HG02588 (cell line): ENCODE measurements around the gene GNB1L.

Experiments
- ATAC-seq: cut with Tn5 transposase; IDR thresholded peaks from one replicate; pipeline ENCODE4 v1.9.1; 2021; ENCODE audit warnings: mild to moderate bottlenecking, moderate library complexity; ENCODE audit not compliant: unreplicated experiment

GNB1L gene

DNA sequence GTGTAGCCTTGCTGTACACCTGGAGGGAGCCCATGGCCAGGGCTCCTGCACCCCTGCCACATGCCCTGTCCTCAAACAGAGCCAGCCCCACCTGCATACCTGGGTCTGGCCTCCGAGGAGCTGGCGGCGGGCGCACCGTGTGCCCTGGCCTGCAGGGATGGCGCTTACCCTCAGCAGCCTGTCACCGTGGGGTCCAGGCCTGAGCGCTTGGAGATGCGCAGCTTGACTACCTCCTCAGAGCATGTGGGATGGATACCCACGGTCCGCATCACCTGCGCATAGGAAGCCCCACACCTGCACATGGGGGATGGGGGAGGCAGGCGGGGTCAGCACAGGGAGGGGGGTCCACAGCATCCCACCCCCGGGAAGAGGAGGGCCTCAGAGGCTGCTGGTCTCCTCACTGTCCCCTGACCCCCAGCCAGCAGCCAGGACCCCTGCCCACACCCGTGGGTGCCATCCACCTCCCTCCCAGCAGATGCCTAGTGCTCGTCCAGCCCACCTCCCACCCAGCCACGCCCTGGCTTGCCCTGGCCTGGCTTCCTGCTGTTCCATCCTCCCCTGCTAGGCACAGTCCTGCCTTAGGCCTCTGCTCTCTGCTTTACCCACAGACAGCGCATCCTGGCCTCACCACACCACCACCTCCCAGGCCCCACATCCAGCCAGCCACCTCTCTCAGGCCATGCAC is 22.4 kb upstream of the GNB1L start:
- no peak for ATAC-seq

DNA sequence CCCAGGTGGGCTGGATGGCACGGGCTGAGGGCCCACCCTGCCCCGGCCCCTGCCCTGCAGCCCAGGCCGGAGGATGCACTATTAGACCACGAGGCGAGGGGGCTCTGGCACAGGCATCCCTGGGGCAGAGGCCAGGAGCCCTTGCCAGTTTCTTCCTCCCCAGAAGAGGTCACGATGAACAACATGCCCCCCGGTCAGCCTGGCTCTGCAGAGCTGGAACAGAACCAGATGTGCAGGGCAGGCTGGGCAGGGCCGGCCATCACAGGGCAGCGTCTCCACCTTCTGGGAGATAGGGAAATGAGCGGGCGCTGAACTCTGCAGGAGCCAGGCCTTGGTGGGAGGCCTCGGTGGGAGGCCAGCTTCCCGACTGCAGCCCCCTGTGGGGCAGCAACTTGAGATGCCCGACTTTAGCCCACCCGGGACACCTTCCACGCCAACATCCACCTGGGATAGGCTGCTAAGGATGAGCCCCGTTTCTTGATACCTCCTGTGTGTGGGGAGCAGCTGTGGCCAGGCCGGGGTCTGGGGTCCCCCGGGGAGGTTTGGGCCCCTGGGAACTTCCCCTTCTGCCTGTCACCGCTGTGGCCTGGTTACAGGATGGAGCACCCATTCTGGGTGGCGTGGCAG is 21.8 kb upstream of the GNB1L start:
- ATAC-seq, result no peak

DNA sequence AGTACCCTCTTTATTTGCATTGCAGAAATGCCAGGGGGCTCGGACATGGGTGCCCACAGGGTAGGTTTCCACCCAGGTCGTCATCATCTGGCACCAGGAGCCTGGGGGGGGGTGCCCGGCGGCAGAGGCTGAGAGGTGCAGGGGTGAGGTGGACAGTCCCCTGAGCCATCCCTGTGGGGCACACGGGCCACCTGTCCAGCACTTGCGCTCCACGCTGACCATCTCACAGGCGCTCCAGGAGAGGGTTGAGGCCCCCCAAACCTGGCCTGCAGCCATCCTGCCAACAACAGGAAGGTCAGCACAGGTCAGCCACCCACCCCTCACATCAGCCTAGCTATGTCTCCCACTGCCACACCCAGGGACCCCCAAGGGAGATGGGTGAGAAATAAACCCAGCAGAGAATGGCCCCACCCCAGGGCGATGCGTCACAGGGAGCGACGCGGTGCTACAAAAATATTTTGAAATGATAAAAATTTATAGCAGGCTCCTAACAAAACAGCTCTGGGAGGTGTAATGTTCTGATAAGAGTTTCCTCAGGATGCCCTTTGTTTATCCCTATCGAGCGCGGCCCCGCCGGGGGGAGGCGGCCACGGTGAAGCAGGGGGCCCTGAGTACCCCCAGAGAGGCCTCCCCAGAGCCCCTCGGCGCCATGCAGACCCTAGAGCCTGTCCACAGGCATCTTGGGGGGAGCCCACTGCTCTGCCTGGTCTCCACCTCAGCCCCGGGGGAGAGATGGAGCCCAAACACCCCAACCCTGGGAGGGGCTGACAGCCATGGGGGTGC is 21.0 kb upstream of the GNB1L start:
- no peak for ATAC-seq

DNA sequence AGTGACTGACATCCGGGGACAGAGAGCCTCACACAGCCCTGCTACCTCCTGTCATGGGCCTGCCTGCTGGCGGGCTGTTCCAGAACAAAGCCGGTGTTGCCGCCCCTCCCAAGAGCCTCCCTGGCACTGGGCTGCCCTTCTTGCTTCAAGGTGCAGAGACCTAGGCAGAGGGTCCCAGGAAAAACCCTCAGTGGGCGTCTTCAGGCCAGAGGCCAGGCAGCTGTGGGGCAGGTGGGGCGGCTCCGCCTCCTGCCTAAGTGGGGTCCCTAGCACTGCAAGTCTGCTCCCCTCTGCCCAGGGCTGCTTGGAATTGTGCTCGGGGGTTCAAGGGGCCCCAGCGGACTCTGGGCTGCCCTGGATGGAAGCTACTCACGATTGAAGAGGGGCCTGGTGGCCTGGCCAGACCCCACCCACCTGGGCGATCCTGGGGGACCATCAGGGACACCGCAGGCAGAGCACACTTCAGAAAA is 20.4 kb upstream of the GNB1L start:
- ATAC-seq, result no peak

DNA sequence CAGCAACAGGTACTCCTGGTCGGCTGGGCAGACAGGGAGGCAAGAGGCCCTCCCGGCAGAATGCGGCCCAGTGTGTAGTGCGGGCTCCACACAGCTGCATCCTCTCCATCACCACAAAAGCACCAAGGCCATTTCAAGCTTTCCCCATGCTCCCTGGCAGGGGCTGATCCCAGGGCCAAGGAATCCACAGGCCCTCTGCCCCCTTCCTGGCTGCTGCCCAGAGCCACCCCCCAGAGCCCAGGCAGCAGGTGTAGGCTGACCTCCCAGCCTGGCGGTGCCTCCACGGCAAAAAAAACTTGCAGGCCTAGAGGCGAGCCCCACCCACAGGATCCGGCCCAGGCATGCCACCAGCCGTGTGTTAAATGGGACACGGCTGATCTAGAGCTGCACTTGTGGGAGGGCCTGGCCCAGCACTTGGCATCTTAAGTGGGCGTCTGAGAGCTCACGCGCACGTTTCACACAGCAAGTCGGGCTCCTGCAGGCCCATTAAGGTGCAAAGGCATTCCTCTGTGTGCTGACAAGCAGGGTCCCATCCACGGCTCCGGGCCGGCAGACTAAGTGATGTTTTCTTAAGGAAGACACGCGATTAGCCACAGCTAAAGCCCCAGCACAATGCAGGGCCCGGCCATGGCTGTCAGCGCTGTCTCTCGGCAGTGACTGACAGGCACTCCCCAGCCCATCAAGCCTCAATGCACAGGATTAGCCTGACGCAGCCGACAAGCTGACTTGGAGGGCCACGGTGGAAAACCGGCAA is 19.8 kb upstream of the GNB1L start:
- ATAC-seq, result no peak

DNA sequence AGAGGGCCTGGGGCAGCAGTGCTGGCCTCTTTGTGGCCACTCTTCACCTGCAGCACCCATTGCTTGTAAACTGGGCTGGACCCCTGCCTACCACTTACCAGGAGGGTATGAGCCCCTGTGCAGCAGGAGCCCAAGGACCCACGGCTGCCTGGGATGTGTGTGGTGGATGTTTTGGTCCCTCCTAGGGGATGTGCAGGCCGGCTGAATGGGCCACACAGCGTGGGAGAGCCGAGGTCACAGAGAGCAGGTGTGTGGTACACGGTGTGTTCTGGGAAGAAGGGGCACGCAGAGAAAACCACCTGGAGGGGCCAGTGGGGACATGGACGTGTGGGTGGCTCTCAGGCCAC is 19.3 kb upstream of the GNB1L start:
- ATAC-seq, result no peak

DNA sequence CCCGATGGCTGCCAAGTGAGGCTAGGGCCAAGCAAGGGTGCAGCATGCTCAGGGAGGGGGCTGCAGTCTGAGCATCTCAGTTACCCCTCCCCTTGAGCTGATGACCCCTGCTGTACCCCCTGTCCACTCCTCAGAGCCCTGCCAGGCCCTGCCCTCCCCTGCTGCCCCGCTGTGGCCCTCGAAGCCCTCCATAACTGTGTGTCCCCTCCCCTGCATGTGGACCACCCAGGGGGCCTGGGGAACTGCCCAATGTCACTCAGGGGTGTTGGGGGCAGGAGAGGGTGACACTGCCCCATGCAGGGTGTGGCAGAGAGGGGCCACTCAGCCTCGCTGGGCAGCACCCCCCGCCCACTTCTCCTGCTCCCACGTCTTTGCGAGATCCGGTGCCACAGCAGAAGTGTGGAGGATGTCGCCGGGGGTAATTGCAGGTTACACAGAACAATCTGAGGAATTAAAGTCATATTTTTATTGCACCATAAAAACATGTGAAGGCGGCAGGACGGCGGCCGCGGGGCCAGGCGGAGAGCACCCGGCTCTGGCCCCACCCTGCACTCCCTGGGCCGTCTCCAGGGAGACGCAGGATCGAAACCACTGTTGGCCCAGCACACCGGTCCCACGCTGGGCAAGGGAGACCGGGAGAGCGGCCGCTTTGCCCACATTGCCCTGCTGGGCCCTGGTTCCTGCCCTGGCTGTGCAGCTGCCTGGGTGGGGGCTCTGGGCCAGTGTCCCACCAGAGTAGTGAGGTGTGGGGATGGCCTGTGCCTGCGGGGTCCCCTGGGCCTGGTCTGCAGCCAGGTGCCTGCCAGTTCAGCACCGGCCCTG is 18.7 kb upstream of the GNB1L start:
- ATAC-seq, result no peak

DNA sequence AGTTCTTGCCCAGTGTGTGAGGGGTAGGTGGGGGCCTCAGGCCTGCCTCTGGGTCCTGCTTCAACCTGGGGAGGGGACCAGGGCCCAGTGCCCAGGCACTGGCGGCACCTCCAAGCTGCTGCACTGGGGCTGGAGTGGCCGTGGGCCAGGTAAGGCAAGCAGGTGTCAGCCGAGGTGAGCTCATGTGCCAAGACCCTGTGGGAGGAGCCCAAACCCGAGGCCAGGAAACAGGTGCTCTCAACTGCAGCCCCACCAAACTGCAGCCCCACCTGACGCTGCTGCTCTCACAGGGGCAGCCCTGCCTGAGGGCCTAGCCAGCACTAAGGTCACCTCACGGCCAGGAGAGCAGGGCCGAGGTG is 18.1 kb upstream of the GNB1L start:
- ATAC-seq, result no peak

DNA sequence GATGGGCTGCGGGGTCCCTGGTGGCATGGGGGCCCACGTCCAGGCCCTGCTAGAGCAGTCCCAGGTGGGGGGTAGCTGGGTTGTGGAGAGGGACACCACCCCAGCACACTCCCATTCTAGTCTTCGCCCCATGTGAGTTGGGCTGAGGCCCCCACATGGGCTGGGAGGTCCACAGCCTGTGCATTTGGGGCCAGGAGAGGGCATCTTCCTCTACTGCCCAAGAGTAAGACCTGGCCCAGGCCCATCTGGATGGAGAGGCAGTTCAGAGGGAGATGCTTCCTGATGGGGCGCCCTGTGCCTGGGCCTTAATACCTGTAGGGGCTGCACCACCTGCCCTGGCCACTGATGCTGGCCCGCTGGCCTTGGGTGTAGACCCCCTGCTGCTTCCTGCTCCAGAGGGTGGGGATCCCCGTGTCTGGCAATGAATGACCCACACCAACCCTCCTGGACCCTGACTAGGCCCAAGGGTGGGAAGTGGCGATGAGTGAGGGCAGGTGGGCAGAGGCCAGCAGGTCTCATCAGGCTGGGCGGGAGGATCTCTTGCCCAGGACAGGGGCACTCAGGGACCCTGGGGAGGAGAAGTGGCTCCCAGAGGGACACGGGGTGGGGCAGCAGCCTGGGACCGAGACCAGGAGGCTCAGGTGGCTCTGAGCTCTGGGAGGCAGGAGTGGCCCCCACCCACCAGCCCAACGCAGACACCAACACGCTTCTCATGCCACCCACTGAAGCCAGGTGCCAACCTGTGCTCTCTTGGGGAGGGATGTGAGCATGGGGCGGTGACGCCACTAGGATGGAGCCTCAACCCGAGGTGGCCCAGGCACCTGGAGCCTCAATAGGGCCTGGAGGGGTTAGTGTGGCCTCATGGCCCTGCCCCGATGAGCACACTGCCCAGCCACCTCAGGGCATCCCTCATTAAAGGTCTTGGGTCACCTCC is 17.4 kb upstream of the GNB1L start:
- no peak for ATAC-seq

DNA sequence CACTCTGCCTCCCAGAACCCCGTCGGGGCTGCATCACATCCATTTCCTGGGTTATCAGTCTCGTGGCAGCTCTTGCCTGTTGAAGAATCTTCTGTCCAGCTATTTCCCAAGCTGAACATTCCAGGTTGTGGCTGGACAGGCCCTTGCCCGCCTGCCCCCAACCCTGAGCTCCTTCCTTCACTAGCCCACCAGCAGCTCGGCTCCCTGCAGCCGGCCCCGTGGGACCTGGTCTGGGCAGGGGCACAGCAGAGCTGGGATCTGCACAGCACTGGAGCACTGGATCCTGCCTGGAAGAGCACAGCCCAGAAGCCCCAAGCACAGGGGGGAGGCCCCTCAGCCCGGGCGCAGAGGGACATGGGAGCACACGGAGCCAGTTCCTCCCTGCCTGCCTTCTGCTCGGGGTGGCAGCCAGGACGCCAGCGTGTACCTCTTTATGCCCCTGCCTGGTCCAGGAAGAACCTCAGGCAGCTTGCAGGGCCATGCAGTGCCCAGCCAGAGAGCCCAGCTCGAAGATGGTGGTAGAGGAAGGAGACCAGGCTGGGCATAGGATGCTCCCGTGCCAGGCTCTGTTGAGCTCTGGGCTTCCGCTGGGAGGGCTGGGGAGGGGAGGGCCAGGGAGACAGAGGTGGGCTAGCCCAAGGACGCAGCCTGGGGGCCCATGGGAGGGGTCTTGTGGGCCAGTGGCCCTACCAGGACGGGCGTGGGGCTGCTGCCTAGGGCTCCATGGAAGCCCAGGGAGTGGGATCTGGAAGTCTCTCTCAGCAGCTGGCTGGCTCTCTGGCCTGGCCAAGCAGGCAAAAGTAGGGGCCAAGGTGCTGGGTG is 16.6 kb upstream of the GNB1L start:
- no peak for ATAC-seq

DNA sequence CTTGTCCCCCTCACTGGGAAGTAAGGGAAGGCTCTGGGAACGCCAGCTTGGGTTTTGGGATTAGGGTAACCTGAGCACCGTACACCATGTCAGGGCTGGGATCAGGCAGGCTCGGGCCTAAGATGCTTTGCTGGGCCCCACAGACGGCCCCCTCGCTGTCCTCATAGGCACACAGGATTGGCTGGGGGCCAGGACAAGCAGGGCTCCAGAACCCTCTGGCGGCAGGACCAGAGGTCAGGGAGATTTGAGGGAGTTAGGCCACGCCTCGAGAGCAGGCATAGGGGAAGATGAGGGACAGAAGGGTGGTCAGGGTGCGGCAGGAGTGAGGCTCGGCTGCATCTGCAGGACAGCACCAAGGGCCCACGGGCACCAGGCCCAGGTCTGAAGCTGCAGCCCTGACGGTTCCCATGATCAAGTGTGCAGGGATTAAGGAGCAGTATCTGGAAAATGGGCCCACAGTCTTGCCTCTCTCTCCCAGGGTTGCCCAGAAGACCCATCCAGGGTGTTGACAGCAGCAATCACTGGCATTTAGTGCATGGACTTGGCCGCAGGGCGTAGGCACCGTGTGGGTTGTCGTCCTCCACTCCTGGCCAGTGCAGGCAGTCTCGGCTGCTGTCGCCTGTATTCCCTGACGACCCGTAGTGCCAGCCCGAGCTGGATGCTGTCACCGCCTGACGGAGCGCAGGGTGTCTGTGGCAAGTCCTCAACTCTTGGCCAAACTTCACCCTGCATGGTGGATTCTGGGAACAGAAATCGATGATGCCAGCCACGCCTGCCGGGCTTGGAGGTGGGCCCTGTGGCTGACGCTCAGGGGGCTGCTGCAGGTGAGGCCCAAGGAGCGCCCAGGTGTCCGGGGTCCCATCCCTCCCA is 15.7 kb upstream of the GNB1L start:
- ATAC-seq, result no peak

DNA sequence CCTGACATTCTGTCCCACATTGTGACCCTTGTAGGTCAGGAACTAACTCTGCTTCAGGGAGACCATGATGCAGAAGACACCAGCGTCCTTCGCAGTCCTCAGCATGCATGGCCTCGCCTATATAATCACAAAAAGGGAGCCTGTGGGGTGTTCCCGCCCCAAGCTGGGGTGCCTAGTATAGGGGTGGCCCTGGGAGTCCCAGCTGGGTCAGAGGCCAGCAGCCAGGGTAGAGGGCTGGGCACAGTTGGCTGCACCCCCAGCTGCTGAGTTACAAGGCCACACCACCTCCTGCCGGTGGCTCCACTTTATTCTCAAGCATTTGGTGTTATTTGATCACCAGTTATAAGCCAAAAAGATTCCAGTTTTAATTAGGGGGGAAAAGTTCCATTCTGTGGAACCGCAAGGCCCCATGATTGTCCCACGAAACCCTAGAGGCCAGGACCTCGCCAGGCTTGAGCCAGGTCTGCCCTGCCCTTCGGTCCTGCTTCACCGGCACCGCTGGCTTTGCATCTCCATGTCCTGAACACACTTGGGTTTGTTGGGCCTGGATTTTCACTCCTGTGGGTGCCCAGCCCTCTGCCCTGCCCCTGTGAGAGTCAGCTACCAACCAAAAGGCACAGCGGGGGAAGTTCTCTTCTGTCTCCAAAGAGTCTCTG is 15.0 kb upstream of the GNB1L start:
- no peak for ATAC-seq

DNA sequence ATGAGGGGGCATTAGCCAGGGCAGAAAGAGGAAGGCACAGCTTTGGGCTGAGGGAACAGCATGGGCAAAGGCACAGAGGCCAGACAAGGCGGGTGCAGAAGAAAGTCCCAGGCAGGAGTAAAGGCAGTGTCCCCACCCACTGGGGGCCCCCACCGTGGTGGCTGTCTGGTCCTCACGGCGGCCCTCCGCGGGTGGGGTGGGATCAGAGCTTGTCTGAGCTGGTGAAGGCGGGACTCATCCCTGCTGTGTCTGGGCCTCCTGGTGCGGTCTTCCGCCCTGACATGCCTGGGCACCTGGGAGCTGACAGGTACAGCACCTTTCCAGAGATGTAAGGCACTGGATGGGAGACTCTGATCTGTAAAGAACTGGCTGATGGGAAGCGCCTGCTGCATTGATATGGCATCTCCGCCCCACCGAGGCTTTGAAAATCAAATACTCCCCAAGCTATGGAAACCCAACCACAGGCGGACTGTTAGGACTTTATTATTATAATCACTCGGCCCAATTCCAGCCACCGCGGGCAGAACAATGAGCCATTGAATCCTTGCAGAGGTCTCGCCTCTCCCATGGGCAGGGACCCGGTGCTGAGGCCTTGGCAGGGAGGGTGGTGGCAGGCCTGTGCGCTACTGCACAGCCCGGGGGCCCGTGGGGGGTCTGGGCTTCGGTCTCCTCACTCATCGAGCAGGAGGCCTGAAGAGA is 14.2 kb upstream of the GNB1L start:
- ATAC-seq, result no peak

DNA sequence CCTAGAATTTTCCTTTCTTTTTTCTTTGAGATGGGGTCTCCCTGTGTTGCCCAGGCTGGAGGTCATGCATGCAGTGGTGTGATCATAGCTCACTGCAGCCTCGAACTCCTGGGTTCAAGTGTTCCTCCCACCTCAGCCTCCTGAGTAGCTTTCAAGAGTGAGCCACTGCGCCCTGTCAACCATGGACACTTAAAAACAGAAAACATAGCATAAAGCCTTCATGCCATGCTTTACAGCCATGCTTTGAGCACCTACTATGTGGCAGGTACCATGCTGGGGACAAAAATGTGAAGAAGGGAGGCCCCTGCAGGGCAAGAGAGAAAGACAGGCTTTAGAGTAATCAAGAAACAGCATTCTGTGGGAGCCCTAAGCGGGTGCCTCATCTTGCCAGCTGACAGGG is 13.7 kb upstream of the GNB1L start:
- no peak for ATAC-seq

DNA sequence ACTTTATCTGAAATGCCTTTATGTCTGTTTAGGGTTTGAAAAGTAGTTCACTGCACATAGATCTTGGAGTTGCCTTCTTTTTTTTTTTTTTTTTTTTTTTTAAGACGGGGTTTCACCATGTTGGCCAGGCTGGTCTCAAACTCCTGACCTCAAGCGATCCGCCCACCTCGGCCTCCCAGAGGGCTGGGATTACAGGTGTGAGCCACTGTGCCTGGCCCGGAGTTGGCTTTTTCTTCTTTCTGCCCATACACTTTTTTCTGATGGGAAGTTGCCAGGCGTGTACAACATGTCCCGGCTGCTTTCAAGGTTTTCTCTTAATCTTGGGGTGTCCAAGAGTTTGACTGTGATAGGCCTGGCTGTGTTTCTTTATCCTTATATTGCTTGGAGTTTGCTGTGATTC is 12.9 kb upstream of the GNB1L start:
- no peak for ATAC-seq

DNA sequence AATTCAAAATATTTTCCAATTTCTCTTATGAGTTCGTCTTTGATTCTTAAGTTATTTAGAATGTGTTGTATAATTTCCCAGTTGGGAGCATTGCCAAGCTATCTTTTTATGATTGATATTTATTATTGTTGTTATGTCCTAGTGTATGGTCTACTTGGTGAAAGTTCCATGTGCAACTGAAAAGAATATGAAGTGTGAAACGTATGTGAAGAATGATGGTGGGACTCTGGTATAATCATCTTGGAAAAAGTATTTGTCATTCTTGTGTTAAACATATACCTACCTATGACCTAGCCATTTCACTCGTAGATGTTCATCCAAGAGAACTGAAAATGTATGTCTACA is 12.0 kb upstream of the GNB1L start:
- no peak for ATAC-seq
